ENCODE data around the gene FXYD3.

Gene FXYD3

DNA sequence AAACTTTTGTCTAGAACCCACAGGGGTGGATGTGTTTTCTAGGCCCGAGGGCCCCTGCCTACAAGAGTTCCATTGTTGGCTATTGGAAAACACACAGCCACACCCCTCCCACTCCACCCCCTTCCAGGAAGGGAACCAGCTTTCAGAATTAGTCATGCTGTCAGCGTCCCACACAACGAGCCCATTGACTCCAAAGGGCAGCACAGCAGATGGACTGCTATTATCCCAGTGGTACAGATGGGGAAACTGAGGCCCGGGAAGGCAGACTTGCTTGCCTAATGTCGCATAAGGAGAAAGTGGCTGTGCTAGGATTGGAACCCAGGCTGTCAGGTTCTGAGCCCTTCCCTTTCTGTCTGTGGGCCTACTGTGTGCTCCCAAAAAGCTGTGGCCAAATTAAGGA is 8.1 kb upstream of the FXYD3 start:
- no peak for DNase-seq

DNA sequence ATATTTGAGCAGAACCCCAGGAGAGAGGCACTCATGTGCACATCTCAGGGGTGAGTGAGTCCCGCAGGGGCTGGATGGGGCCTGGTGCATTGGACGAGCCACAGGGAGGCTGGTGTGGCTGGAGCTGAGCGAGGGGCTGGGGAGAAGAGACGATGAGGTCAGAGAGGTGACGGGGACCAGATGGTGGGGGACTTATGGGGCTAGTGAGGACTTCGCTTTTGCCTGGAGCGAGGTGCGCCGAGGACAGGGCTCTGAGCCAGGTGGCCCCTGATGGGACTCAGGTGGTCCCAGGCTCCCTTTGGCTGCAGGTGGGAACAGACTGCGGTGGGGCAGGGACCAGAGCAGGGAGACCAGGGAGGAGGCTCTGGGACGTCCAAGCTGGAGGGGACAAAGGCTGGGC is 6.9 kb upstream of the FXYD3 start:
- DNase-seq: no peak

DNA sequence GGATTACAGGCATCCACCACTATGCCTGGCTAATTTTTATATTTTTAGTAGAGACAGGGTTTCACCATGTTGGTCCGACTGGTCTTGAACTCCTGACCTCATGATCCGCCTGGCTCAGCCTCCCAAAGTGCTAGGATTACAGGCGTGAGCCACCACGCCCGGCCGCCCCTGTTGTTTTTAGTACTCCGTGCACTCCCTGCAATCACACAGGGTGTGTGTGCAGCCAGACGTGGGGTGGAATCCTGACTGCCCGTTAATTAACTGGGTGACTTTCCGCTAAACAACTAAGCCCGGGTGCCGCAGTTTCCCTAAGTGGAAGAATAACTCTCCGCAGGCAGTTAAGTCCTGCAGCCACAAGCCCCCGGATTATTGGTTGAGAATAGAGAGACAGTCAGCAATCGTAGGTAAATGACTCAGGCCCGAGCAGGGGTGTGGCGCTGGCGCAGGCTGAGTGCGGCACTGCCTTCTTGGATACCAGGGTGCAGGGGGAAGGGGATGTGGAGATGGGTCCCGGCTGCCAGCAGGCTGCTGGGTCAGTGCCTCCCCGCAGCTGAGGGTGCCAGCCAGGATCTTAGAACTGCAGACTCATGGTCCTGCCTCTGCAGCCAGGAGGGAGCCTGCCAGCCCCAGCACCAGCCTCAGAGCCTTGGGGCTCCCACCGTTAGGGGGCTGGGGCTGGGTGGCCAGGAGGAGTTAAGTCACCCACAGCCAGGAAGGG is 6.1 kb upstream of the FXYD3 start:
- DNase-seq: no peak

DNA sequence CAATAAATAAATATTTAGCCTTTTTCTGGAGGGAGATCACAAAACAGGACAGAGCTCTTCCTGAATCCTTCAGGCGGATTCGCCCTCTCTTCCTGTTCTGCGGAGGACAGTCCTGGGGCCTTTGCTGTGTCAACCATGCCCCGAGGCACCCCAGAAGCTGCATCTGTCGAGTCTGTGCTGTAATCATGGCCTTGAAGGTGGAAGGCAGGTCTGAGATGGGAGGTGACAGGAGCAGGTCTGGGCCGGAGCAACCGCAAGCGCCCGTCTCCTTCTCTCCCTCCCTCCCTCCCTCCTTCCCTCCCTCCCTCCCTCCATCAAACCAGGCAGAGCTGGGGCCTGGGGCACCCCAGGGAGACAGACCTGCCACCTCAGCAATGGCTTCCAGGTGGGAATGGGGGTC is 4.6 kb upstream of the FXYD3 start:
- no peak for DNase-seq

DNA sequence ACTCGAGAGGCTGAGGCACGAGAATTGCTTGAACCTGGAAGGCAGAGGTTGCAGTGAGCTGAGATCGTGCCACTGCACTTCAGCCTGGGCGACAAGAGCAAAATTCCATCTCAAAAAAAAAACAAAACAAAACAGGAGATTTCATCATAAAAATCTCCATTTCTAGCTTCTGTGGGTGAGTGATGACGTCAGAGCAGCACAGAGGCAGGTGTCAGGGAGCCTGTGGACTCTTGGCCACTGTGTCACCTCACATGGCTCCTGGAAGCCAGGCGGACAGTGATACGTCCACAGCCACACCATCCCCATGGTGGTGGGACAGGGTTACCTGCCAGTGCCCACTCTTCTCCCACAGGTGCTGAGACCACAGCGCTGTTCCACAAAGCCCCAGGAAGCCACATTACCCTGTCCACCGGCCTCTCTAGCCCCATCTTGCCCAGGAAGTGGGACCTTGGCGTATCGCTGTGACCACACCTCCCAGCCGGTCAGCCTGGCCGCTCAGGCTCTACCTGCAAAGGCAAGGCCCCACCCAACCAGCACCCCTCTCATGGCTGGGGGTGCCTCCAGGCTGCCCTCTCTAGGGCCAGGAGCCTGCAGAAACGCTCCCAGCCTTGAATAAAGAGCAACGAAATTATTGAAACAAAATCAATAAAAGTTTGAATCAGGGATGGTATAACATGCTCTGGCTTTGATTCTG is 2.5 kb upstream of the FXYD3 start:
- DNase-seq: no peak

DNA sequence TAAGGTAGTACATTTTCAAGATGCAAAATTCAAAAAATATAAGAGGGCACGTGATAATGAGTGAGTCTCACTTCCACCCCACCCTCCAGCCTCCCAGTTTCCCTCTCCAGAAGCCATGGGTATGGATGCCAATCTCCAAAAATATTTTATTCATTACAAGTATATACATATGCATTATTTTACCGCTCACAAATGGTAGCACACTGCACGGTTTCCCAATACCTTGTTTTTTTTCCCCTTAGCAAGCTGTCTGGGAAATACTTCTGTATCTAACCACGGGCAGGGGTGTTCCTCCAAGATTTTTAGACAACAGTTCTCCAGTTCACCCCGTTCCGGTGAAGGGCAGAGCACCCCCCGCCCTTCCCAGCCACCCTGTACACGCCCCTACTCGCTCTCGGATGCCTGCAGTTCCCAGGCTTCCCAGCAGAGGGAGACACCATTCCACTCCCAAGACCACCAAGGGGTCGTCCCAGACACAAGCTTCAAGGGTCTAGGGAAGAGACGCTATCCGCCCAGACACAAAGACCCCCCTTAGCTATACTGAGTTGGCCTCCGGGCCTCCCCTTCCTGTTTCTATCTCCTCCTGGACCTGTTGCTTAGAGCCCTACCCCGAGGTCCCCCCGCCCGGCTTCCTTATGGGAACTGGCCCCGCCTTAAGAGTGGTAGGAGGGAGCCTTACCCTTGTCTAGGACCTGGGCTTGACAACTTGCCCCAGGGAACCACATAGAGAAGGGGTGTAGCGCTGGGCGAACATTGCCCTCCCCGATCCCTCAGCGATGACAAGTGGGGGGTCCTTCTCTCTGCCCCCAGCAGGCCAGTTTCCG is 1.1 kb upstream of the FXYD3 start:
- DNase-seq: peak; percentile 40

DNA sequence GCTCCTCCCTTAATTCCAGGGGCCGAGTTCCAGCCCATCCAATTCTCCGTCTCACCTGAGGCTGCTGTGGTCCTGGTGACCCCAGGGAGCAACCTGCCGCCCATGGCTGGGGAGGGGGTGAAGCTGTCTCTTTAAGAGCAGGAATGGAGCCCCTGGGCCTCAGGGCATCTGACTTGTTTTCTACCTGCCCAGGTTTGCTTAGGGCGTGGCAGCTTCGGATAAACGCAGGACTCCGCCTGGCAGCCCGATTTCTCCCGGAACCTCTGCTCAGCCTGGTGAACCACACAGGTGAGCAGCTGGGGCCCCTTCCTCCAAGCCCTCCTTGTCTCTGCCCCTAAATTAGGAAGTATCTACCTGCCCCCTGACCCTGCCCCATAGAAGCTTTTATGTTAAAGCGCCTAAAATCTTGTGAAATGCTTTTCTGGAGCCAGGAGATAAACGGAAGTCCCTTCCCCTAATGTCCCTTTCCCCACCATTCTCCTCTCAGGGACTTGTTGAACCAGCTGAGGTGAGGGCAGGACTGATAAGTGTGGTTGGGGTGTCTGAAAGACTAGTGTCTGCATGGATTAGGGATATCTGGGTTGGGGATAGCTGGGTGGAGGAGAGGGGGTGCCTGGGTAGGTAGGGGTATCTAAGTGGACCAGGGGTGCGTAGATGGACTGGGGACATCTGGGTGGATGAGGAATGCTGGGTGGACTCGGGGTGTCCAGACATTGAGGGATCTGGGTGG is 614 bp downstream of the FXYD3 start:
- DNase-seq: no peak

DNA sequence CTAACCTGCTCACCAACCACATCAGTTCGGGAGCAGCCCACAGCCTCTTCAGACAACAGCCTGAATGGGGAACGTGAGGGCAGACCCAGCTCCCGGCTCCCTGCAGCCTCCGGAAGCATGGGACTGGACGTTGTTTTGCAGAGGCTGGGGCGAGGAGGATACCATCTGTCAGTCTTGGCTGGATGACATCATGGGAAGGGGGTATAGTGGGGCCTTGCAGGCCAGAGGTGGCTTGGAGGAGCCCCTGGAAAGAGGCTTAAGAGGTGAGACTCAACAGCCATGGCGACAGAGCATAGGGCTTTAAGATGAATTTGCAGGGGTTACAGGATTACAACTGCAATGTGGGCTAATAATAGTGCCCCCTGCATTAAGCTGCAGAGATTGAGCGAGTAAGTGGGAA is 1.5 kb downstream of the FXYD3 start:
- no peak for DNase-seq

DNA sequence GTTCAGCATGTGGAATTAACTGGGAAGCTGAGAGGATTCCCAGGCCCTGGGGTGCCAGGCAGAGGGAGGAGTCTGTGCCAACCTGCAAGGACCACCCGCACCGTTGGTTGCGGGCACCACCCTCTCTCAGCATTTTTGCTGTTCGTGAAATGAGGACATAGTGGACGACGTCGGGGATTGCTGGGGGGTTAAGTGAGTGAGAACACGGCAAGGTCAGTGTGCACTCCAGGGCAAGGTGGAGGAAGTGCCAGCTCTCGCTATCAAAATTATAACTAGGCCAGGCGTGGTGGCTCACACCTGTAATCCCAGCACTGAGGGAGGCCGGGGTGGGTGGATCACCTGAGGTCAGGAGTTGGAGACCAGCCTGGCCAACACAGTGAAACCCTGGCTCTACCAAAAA is 2.2 kb downstream of the FXYD3 start:
- DNase-seq: no peak

DNA sequence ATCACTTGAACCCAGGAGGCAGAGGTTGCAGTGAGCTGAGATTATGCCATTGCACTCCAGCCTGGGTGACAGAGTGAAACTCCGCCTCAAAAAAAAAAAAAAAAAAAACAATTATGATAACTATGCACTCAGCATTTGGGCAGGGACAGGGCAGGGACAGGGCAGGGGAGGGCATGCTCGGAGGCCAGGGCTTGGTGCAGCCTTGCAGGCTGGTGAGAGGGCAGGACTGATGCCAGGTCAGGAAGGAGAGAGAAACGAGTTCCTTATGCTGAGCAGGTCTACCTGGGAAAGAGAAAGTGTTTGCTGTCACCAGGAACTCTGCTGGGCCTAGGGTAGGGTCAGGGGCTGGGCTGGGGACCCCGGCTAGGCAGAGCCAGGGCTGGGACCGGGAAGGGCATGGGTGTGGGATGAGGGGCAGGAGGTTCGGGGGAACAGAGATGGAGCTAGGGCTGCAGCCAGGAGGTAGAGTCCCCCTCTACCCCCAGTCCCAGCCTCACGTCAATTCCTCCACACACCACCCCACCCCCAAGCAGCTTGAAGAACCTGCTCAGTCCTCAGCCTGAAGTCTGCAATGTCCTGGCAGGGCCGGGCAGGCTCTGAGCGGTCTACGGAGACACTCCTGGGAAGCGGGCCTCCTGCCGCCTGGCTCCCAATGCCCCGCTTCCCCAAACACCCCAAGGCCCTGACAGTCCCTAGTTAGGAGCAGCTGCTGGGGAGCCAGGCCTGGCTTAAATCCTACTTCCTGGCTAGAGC is 2.8 kb downstream of the FXYD3 start:
- no peak for DNase-seq

DNA sequence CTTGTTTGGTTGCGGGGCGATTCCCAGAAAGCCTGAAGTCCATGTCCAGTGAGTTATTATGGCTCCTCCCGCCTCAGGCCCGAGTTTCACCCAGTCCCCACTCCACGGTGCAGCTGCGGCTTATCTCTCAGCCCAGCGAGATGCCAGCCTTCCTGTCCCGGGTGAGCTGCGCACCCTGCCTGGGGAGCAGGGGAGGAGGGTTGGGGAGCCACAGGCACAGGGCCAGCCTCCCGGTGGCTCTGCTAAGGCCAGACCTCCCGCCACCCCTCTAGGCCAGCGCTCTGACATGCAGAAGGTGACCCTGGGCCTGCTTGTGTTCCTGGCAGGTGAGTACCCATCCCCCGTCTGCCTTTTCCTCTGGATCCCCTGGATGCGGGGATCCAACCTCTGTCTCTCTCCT is 3.5 kb downstream of the FXYD3 start:
- DNase-seq: no peak

DNA sequence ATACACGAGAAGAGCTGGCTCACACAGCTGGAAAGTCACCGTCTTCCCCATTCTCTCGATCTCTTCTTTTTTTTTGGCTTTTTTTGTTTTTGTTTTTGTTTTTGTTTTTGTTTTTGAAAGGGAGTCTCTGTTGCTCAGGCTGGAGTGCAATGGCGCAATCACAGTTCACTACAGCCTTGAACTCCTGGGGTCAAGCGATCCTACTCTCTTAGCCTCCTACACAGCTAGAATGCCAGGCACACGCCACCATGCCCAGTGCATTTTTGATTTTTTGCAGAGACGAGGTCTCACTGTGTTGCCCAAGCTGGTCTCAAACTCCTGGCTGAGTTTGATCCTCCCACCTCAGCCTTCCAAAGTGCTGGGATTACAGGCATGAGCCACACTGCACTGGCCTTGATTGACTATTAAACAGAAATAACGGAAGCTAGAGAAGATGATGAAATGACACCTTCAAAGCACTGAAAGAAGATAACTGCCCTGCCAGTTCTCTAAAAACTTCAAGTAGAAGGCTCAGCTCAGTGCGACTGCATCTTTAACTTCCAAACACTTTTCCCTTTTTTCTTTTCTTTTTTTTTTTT is 4.0 kb downstream of the FXYD3 start:
- no peak for DNase-seq

DNA sequence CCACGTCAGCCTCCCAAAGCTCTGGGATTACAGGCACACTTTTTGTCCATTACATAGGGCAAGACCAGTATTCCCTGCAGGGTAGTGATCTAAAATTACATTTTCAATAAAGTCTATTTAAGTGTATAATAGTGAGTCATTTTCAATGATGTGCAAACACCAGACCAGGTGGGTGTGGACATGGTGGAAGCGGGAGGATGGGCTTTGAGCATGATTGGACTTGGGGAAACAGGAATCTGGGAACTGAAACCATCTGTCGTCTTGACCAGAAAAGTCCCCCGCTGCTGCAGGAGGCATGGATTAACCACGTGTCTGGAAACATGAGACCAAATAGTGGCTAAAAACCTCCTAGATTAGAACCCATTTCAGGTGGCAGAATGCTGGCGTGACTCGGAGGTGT is 4.9 kb downstream of the FXYD3 start:
- no peak for DNase-seq

DNA sequence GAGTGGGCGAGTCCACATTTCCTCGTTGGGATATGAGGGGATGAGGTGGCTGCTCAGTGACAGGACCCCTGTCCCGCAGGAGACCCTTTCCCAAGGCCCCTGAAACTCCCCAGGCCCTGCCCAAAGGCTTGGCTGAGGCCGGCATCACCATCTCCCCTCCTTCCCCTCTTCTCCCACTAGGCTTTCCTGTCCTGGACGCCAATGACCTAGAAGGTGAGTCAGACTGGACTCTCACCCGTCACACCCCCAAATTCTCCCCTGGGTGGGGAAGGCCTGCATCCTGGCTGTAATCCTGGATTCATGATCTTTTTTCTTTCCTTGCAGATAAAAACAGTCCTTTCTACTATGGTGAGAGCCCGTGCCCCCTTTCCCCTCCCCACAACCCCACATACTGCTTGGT is 5.3 kb downstream of the FXYD3 start:
- DNase-seq: no peak

DNA sequence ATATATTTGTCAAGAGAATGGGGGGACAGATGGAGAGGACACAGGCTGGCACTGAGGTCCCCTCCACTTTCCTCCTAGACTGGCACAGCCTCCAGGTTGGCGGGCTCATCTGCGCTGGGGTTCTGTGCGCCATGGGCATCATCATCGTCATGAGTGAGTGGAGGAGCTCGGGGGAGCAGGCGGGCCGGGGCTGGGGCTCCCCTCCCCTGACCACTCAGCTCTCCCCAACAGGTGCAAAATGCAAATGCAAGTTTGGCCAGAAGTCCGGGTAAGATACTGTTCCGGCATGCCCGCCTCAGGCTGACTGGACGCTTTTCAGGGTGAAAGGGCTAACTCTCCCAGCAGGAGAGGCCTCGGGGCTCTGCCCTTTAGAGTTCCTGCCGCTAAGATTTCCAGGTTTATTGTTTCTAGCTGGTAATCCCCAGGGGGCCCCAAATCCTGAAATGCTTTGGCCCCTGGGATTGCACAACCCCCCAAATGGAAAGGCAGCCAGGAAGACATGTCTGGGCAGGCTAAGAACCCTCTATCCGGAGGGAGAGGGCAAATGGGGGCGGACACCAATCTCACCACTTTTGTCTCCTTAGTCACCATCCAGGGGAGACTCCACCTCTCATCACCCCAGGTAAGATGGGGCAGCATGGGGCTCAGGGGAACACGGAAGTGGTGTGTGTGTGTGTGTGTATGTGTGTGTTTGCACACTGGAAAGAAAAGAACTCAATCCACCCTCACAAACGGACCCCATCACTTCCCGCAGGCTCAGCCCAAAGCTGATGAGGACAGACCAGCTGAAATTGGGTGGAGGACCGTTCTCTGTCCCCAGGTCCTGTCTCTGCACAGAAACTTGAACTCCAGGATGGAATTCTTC is 7.3 kb downstream of the FXYD3 start:
- DNase-seq: no peak

DNA sequence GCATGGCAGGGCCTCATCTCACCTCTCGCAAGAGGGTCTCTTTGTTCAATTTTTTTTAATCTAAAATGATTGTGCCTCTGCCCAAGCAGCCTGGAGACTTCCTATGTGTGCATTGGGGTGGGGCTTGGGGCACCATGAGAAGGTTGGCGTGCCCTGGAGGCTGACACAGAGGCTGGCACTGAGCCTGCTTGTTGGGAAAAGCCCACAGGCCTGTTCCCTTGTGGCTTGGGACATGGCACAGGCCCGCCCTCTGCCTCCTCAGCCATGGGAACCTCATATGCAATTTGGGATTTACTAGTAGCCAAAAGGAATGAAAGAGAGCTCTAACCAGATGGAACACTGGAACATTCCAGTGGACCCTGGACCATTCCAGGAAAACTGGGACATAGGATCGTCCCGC is 8.0 kb downstream of the FXYD3 start:
- DNase-seq: no peak

DNA sequence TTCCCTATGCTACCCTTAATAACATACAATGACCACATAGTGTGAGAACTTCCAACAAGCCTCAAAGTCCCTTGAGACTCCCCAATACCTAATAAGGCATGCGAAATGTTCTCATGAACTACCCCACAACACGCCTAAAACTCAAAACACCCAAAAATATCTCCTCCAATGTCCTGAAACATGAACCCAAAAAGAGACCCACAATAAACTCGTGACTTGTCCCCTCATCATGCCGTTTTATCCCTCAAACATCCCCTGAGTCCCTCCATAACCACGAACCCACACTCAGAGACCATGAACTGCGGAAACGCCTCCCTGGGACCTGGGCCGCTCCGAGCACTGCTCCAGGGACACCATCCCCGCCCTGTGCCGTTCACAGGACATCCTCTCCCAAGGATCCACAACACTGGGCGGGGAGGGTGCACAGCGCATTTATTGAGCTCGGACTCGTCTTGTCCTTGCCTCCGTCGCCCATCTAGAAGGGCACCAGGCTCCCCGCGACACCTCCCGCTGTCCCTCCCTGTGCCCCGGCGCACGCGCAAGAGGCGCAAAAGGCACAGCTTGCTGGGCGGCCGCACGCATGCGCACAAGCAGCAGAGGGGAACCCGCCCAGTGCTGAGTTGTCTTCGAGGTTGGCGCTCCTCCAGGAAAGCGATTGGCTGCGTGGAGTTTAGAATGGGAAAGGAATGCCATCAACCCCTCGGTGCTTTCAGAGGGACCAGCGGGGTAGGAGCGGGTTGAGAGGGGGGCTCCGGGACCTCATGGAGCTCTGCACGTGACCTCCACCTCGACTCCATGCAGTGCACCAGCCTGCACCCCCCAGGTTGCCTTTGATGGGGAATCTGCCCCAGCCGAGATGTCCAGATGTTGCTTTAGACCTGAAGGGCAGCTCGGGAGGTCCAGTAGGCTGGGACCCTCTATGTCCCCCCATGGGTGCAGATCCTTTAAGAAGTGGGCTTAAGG is 8.8 kb downstream of the FXYD3 start:
- peak; percentile 74 for DNase-seq

DNA sequence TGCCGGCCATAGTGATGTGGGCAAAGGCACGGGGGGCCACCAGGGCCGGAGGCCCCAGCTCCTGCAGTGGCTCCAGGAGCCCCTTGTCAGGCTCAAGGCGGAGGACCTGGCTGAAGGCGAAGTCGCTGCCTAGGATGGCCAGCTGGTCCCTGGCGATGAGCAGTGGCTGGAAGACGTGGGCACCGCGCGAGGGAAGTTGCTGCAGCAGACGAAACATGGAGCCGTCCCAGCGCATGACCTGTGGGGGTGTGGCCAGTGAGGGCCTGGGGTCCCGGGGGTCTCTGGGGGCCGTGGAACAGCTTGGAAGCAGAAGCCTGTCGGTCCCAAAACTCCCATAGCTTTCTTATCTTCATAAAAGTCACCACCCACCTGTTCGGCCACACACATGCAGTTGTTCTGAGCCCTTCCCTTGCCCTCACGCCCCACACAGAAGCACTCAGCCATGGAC is 9.7 kb downstream of the FXYD3 start:
- DNase-seq: no peak

DNA sequence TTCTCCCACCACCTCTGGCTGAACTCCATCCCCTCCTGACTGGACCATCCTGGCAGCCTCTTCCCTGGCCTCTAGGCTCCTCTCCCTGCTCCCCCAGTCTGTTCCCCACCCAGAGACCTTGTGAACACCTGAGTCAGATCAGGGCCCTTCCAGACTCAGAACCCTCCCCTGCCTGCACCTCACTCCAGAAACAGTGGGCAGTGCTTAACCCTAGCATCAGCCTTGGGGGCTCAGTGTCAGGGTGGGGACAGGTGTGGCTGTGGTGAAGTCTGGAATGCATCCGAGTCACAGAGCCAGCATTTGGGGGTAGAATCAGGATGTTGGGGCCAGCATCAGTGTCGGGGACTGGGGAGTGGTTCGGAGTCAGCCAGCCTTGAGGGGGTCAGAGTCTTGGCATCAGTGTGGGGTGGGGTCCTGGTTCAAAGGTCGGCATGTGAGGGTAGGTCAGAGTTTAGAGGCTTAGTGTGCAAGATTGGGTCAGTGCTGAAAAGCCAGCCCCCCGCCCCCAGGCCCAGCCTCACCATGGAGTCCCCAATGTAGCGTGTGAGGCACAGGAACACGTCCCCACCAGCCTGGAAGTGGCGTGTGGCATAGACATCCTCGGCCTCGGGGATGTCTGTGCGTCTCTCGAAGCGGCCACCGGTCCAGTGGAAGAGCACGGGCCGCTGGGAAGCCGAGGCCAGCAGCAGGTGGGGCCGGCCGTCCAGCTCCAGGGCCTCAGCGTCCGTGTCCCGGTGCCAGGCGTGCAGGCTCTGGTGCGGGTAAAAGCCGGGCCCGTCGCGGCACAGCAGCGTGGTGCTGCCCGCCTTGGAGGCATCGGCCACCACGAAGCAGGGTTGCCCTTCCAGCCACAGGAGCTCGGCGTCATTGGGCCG is 10.4 kb downstream of the FXYD3 start:
- DNase-seq: no peak
